HL-60 (cell line): ENCODE measurements around the gene C16orf74.

Source experiments
- DNase-seq, 2 experiments: peaks; one replicate each; pipeline ENCODE4 v3.0.0-alpha.2; 2010 to 2020; ENCODE audit warnings: low read depth in 1 of 2, low spot score in 1 of 2
- H3K27ac ChIP-seq: fragments of 250-450 bp; sonication (Bioruptor Pico); replicated peaks from 2 replicates; pipeline ENCODE4 v1.5.1; 2020; ENCODE audit warnings: mild to moderate bottlenecking, moderate library complexity
- H3K27me3 ChIP-seq: fragments of 250-450 bp; sonication (Bioruptor Pico); 2 replicates; pipeline ENCODE4 v1.5.1; 2021; ENCODE audit warnings: mild to moderate bottlenecking, moderate library complexity; ENCODE audit not compliant: insufficient read depth, poor library complexity, severe bottlenecking
- H3K4me3 ChIP-seq: replicated peaks from 2 replicates; pipeline ENCODE4 v1.5.1; 2011; ENCODE audit warnings: mild to moderate bottlenecking, control low read depth, low read length; ENCODE audit not compliant: insufficient read depth
- GABPA ChIP-seq: IDR thresholded peaks from 2 replicates; pipeline ENCODE4 v1.6.1; 2012; ENCODE audit warnings: low read depth
- POLR2AphosphoS5 ChIP-seq: IDR thresholded peaks from 2 replicates; pipeline ENCODE4 v1.6.1; 2012; ENCODE audit warnings: low read depth
- SPI1 ChIP-seq: IDR thresholded peaks from 2 replicates; pipeline ENCODE4 v1.6.1; 2012; ENCODE audit warnings: low read depth, mild to moderate bottlenecking, borderline replicate concordance
- TF ChIP-seq, protein P1 (sequence below): IDR thresholded peaks from 2 replicates; pipeline ENCODE4 v1.6.1; 2012; ENCODE audit warnings: low read depth; ENCODE audit not compliant: insufficient replicate concordance
- TF ChIP-seq, protein P2 (sequence below): IDR thresholded peaks from one replicate; pipeline ENCODE4 v1.5.1; 2011; ENCODE audit warnings: low read length, control low read depth, inconsistent platforms; ENCODE audit not compliant: insufficient read depth

Gene C16orf74

DNA sequence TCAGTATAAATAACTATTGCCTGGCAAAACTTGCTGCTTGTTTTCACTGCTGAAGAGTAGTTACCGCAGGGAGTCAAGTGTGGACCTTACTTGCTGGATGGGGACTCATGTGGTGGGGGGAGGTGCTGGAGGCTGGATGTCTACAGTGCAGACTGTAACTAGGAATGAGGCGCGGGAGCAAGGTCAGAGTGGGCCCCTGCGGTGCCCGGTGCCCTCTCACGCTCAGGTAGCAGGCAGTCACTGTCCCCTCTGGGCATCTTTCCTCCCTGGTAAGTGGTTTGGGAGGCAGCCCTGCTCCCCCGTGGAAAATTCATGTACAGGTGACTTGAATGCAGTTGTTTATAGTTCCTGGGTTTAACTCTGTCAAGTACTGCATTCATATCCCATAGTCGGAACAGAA is 43.8 kb upstream of the C16orf74 start:
- Histone ChIP-seq H3K27ac (no peak overlapping the region), H3K27me3 (no peaks in the 10 kb centered on the region), H3K4me3 (no peak overlapping the region)
- TF ChIP-seq, protein P1, sequence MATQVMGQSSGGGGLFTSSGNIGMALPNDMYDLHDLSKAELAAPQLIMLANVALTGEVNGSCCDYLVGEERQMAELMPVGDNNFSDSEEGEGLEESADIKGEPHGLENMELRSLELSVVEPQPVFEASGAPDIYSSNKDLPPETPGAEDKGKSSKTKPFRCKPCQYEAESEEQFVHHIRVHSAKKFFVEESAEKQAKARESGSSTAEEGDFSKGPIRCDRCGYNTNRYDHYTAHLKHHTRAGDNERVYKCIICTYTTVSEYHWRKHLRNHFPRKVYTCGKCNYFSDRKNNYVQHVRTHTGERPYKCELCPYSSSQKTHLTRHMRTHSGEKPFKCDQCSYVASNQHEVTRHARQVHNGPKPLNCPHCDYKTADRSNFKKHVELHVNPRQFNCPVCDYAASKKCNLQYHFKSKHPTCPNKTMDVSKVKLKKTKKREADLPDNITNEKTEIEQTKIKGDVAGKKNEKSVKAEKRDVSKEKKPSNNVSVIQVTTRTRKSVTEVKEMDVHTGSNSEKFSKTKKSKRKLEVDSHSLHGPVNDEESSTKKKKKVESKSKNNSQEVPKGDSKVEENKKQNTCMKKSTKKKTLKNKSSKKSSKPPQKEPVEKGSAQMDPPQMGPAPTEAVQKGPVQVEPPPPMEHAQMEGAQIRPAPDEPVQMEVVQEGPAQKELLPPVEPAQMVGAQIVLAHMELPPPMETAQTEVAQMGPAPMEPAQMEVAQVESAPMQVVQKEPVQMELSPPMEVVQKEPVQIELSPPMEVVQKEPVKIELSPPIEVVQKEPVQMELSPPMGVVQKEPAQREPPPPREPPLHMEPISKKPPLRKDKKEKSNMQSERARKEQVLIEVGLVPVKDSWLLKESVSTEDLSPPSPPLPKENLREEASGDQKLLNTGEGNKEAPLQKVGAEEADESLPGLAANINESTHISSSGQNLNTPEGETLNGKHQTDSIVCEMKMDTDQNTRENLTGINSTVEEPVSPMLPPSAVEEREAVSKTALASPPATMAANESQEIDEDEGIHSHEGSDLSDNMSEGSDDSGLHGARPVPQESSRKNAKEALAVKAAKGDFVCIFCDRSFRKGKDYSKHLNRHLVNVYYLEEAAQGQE: no peak
- TF ChIP-seq POLR2AphosphoS5: no peak
- TF ChIP-seq SPI1: no peak
- no peak for TF ChIP-seq GABPA
- TF ChIP-seq, protein P2, sequence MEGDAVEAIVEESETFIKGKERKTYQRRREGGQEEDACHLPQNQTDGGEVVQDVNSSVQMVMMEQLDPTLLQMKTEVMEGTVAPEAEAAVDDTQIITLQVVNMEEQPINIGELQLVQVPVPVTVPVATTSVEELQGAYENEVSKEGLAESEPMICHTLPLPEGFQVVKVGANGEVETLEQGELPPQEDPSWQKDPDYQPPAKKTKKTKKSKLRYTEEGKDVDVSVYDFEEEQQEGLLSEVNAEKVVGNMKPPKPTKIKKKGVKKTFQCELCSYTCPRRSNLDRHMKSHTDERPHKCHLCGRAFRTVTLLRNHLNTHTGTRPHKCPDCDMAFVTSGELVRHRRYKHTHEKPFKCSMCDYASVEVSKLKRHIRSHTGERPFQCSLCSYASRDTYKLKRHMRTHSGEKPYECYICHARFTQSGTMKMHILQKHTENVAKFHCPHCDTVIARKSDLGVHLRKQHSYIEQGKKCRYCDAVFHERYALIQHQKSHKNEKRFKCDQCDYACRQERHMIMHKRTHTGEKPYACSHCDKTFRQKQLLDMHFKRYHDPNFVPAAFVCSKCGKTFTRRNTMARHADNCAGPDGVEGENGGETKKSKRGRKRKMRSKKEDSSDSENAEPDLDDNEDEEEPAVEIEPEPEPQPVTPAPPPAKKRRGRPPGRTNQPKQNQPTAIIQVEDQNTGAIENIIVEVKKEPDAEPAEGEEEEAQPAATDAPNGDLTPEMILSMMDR: no peak
- DNase-seq: no peak

DNA sequence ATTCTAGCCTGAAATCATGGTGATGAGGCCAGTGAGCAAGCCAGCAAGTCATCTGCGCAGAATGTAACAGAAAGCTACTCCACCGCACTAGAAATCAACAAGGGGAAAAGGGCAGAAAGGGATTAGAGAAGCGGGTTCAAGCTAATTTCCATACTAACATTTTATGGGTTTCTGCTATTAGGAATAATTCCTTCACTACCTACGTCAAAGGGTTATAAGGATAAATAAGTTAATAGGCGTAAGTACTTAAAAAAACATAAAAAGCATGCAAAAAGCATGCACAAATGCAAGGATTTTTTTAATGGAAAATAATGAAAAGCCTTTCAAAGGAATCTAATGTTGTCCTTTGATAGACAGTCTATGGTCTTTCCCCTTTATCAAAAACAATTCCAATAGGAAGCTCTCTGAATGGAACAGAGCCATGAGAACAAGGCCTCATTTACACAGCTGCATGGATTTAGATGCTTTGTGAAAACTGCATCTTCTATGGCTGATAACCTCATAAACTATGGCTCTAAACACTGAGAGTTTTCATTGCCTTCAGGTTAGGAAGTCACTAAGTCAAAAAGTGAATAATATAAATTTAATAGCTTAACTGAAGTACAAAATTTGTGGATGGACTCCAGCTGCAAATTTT is 42.9 kb upstream of the C16orf74 start:
- H3K27ac ChIP-seq: no peak overlapping the region
- no peaks in the 10 kb centered on the region for H3K27me3 ChIP-seq
- DNase-seq: no peak
- no peak overlapping the region for H3K4me3 ChIP-seq
- TF ChIP-seq GABPA: no peak
- TF ChIP-seq, protein P1: no peak
- TF ChIP-seq, protein P2: no peak
- TF ChIP-seq SPI1: no peak
- no peak for TF ChIP-seq POLR2AphosphoS5

DNA sequence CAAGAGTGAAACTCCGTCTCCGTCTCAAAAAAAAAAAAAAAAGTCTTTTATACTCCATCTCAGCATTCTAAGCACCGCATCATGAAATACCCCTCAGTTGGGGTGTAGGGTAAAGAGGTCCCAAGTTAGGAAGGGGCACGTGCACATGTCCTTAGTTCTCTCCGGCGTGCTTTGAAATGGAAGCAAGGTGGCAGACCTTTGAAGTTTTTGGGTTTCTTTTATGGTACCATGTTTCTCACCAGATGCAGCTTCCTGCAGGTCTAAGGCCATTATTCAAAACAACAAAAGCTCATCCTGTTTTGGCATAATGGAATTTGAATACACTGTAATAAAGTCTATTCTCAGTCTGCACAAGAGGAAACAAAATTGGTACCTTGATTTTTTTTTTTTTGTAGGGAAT is 38.9 kb upstream of the C16orf74 start:
- TF ChIP-seq, protein P2: no peak
- TF ChIP-seq, protein P1: no peak
- TF ChIP-seq GABPA (no peak), SPI1 (no peak), POLR2AphosphoS5 (no peak)
- no peak overlapping the region for H3K27ac ChIP-seq
- H3K4me3 ChIP-seq: no peak overlapping the region
- no peaks in the 10 kb centered on the region for H3K27me3 ChIP-seq
- no peak for DNase-seq
